Neutrophil (primary cell): ENCODE data around the gene SLC17A1.

Source experiments
- H3K27ac ChIP-seq: fragments of 200-600 bp; sonication (generic); 2 replicates; pipeline ENCODE4 v1.5.1; 2016; ENCODE audit warnings: mild to moderate bottlenecking, moderate library complexity
- H3K27me3 ChIP-seq: fragments of 200-600 bp; sonication (generic); 2 replicates; pipeline ENCODE4 v1.6.0; 2016; ENCODE audit warnings: mild to moderate bottlenecking
- H3K36me3 ChIP-seq: fragments of 200-600 bp; sonication (generic); 2 replicates; pipeline ENCODE4 v1.5.1; 2017
- H3K4me1 ChIP-seq, 2 experiments: fragments of 200-600 bp in 1 of 2; sonication (generic) in 1 of 2; 1 replicate in 1 of 2; 2 replicates in 1 of 2; pipeline versions ENCODE4 v1.5.1 to v1.6.1; 2013 to 2016; ENCODE audit warnings: low read depth in 1 of 2, low read length in 1 of 2, mild to moderate bottlenecking in 1 of 2, moderate library complexity in 1 of 2; ENCODE audit not compliant: control insufficient read depth in 1 of 2, insufficient read depth in 1 of 2
- H3K4me3 ChIP-seq, 2 experiments: fragments of 200-600 bp in 1 of 2; sonication (generic) in 1 of 2; 1 replicate in 1 of 2; 2 replicates in 1 of 2; pipeline ENCODE4 v1.5.1; 2013 to 2016; ENCODE audit warnings: low read depth in 1 of 2, low read length in 1 of 2, mild to moderate bottlenecking in 1 of 2, moderate library complexity in 1 of 2
- H3K9me3 ChIP-seq: fragments of 200-600 bp; sonication (generic); 2 replicates; pipeline ENCODE4 v1.5.1; 2016
- CTCF ChIP-seq: fragments of 200-600 bp; sonication (generic); IDR thresholded peaks from 2 replicates; pipeline ENCODE4 v1.5.1; 2016; ENCODE audit warnings: antibody characterized with exemption

SLC17A1 gene

GRCh38 chr6:25831532-25832306 is at the start of gene SLC17A1:
Gene SLC17A1 (minus strand): TSS chr6:25832052. CDS start chr6:25830557, 1,495 bp downstream.
- H3K4me1 ChIP-seq: no peaks in the 10 kb centered on the region
- H3K27ac ChIP-seq: no peak within 1 kb of the TSS
- no peak within 1 kb of the TSS for H3K4me3 ChIP-seq
- TF ChIP-seq CTCF: no peak
- H3K36me3 ChIP-seq: no peaks in the 10 kb centered on the region
- H3K27me3 ChIP-seq: no peaks in the 10 kb centered on the region
- H3K9me3 ChIP-seq: no peaks in the 10 kb centered on the region

GRCh38 chr6:25880601-25881000 is 48.7 kb upstream of the SLC17A1 start:
- Histone ChIP-seq H3K36me3 (no peaks in the 10 kb centered on the region), H3K4me1 (no peaks in the 10 kb centered on the region), H3K4me3 (no peak overlapping the region), H3K27me3 (peaks cover 21% of the 10 kb centered on the region), H3K9me3 (no peaks in the 10 kb centered on the region), H3K27ac (no peak overlapping the region)
- TF ChIP-seq CTCF: no peak

GRCh38 chr6:25878721-25879322 is 47.0 kb upstream of the SLC17A1 start:
- no peak for TF ChIP-seq CTCF
- H3K4me1 ChIP-seq: no peaks in the 10 kb centered on the region
- H3K9me3 ChIP-seq: no peaks in the 10 kb centered on the region
- no peak overlapping the region for H3K4me3 ChIP-seq
- H3K36me3 ChIP-seq: no peaks in the 10 kb centered on the region
- no peak overlapping the region for H3K27ac ChIP-seq
- peaks cover 31% of the 10 kb centered on the region for H3K27me3 ChIP-seq

- H3K36me3 ChIP-seq: no peaks in the 10 kb centered on the region
- H3K4me1 ChIP-seq: no peaks in the 10 kb centered on the region
- H3K27ac ChIP-seq: no peak overlapping the region
- peaks cover 32% of the 10 kb centered on the region for H3K27me3 ChIP-seq
- TF ChIP-seq CTCF: no peak
- H3K4me3 ChIP-seq: no peak overlapping the region
- no peaks in the 10 kb centered on the region for H3K9me3 ChIP-seq
These were observed 44.2 kb upstream of the SLC17A1 start for GRCh38 chr6:25875926-25876602.

- H3K4me3 ChIP-seq: no peak overlapping the region
- TF ChIP-seq CTCF: no peak
- no peaks in the 10 kb centered on the region for H3K4me1 ChIP-seq
- no peak overlapping the region for H3K27ac ChIP-seq
- H3K9me3 ChIP-seq: no peaks in the 10 kb centered on the region
- peaks cover 32% of the 10 kb centered on the region for H3K27me3 ChIP-seq
- H3K36me3 ChIP-seq: no peaks in the 10 kb centered on the region
These were observed 43.7 kb upstream of the SLC17A1 start for GRCh38 chr6:25875563-25875905.
